ENCODE results near the gene CYS1. TPM values are rescaled to one million over a fixed set of nuclear protein-coding genes. Genes with fewer than 3 reads are reported as not detected.

CYS1 gene
- total and polyA plus RNA-seq, 2 of the 8 experiments (the other 6 are each of a cell fraction or from before 2014, with no cell fraction given) = 0.09 to 0.13 TPM

DNA sequence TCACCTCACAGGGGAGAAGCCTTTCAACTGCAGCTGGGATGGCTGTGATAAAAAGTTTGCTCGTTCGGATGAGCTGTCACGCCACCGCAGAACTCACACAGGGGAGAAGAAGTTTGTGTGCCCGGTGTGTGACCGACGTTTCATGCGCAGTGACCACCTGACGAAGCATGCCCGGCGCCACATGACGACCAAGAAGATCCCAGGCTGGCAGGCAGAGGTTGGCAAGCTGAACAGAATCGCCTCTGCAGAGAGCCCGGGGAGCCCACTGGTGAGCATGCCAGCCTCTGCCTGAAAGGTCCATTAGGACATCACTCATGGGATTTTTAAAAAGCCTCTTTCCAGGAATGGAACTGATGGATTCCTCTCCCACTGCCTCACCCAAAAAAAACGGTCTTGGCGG is 28.0 kb downstream of the CYS1 start (continued):
- TF ChIP-seq, protein P1, sequence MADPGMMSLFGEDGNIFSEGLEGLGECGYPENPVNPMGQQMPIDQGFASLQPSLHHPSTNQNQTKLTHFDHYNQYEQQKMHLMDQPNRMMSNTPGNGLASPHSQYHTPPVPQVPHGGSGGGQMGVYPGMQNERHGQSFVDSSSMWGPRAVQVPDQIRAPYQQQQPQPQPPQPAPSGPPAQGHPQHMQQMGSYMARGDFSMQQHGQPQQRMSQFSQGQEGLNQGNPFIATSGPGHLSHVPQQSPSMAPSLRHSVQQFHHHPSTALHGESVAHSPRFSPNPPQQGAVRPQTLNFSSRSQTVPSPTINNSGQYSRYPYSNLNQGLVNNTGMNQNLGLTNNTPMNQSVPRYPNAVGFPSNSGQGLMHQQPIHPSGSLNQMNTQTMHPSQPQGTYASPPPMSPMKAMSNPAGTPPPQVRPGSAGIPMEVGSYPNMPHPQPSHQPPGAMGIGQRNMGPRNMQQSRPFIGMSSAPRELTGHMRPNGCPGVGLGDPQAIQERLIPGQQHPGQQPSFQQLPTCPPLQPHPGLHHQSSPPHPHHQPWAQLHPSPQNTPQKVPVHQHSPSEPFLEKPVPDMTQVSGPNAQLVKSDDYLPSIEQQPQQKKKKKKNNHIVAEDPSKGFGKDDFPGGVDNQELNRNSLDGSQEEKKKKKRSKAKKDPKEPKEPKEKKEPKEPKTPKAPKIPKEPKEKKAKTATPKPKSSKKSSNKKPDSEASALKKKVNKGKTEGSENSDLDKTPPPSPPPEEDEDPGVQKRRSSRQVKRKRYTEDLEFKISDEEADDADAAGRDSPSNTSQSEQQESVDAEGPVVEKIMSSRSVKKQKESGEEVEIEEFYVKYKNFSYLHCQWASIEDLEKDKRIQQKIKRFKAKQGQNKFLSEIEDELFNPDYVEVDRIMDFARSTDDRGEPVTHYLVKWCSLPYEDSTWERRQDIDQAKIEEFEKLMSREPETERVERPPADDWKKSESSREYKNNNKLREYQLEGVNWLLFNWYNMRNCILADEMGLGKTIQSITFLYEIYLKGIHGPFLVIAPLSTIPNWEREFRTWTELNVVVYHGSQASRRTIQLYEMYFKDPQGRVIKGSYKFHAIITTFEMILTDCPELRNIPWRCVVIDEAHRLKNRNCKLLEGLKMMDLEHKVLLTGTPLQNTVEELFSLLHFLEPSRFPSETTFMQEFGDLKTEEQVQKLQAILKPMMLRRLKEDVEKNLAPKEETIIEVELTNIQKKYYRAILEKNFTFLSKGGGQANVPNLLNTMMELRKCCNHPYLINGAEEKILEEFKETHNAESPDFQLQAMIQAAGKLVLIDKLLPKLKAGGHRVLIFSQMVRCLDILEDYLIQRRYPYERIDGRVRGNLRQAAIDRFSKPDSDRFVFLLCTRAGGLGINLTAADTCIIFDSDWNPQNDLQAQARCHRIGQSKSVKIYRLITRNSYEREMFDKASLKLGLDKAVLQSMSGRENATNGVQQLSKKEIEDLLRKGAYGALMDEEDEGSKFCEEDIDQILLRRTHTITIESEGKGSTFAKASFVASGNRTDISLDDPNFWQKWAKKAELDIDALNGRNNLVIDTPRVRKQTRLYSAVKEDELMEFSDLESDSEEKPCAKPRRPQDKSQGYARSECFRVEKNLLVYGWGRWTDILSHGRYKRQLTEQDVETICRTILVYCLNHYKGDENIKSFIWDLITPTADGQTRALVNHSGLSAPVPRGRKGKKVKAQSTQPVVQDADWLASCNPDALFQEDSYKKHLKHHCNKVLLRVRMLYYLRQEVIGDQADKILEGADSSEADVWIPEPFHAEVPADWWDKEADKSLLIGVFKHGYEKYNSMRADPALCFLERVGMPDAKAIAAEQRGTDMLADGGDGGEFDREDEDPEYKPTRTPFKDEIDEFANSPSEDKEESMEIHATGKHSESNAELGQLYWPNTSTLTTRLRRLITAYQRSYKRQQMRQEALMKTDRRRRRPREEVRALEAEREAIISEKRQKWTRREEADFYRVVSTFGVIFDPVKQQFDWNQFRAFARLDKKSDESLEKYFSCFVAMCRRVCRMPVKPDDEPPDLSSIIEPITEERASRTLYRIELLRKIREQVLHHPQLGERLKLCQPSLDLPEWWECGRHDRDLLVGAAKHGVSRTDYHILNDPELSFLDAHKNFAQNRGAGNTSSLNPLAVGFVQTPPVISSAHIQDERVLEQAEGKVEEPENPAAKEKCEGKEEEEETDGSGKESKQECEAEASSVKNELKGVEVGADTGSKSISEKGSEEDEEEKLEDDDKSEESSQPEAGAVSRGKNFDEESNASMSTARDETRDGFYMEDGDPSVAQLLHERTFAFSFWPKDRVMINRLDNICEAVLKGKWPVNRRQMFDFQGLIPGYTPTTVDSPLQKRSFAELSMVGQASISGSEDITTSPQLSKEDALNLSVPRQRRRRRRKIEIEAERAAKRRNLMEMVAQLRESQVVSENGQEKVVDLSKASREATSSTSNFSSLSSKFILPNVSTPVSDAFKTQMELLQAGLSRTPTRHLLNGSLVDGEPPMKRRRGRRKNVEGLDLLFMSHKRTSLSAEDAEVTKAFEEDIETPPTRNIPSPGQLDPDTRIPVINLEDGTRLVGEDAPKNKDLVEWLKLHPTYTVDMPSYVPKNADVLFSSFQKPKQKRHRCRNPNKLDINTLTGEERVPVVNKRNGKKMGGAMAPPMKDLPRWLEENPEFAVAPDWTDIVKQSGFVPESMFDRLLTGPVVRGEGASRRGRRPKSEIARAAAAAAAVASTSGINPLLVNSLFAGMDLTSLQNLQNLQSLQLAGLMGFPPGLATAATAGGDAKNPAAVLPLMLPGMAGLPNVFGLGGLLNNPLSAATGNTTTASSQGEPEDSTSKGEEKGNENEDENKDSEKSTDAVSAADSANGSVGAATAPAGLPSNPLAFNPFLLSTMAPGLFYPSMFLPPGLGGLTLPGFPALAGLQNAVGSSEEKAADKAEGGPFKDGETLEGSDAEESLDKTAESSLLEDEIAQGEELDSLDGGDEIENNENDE (IDR thresholded peaks at IDR 0.05; ENCODE audit: insufficient replicate concordance, low read length) = no peak
- TF ChIP-seq TAF7 (optimal IDR thresholded peaks at IDR 0.05; ENCODE audit: borderline replicate concordance, low read depth, low read length) = no peak
- TF ChIP-seq TAF1 (IDR thresholded peaks at IDR 0.05; ENCODE audit: low read depth, low read length) = no peak
- no peak for TF ChIP-seq SAP30 (IDR thresholded peaks at IDR 0.05; ENCODE audit: insufficient read depth, insufficient replicate concordance, low read length)
- TF ChIP-seq SP2 (IDR thresholded peaks at IDR 0.05; ENCODE audit: low read length) = no peak
- no peak for TF ChIP-seq RBBP5 (IDR thresholded peaks at IDR 0.05; ENCODE audit: borderline replicate concordance, low read depth, low read length)
- no peak for TF ChIP-seq JUND (IDR thresholded peaks at IDR 0.05; ENCODE audit: low read length)
- no peak for TF ChIP-seq CBX8 (IDR thresholded peaks at IDR 0.05; ENCODE audit: borderline replicate concordance, low read depth, low read length)
- TF ChIP-seq FOSL1 (IDR thresholded peaks at IDR 0.05; ENCODE audit: insufficient read depth, low read depth, low read length) = no peak

Measured in H1 (cell line).